Fibroblast of pulmonary artery (primary cell): Measurements from ENCODE around the gene MRAP2.
"Not testable (repeated sequence)": the region's sequence is repeated elsewhere in the genome, so short reads cannot be mapped to it uniquely, and the experiment has no call there.

Experiments
- DNase-seq: peaks from one replicate; pipeline ENCODE4 v3.0.0-alpha.2; 2010; ENCODE audit warnings: low read depth
- H3K4me3 ChIP-seq: replicated peaks from 2 replicates; pipeline ENCODE4 v1.5.1; 2011; ENCODE audit warnings: low read depth, mild to moderate bottlenecking, control low read depth, low read length, moderate library complexity
- CTCF ChIP-seq: IDR thresholded peaks from 2 replicates; pipeline ENCODE4 v1.5.1; 2011; ENCODE audit warnings: mild to moderate bottlenecking, control low read depth, low read length, inconsistent platforms; ENCODE audit errors: missing control alignments

MRAP2 gene

GRCh38 chr6:84103029-84103428, 69.5 kb downstream of the MRAP2 start:
- DNase-seq, result no peak
- TF ChIP-seq CTCF, result no peak
- H3K4me3 ChIP-seq, result no peak overlapping the region

- DNase-seq, result peak; percentile 20
- not testable (repeated sequence) for H3K4me3 ChIP-seq
Observed at GRCh38 chr6:84105215-84105924, 71.8 kb downstream of the MRAP2 start.

- DNase-seq, result no peak
- H3K4me3 ChIP-seq, result no peak overlapping the region
- no peak for TF ChIP-seq CTCF
Observed at GRCh38 chr6:84107495-84107894, 73.9 kb downstream of the MRAP2 start.

- DNase-seq, H3K4me3 ChIP-seq: not testable (repeated sequence)
Observed at GRCh38 chr6:84111351-84111750, 77.8 kb downstream of the MRAP2 start.

GRCh38 chr6:84114933-84115594, 81.5 kb downstream of the MRAP2 start:
- not testable (repeated sequence) for DNase-seq, H3K4me3 ChIP-seq

- DNase-seq, result no peak
- H3K4me3 ChIP-seq, result no peak overlapping the region
- TF ChIP-seq CTCF, result no peak
Observed at GRCh38 chr6:84118191-84118590, 84.6 kb downstream of the MRAP2 start.

GRCh38 chr6:84119277-84119676, 85.7 kb downstream of the MRAP2 start:
- peak; percentile 7 for DNase-seq
- no peak overlapping the region for H3K4me3 ChIP-seq
- peak; percentile 5 for TF ChIP-seq CTCF

- no peak for TF ChIP-seq CTCF
- no peak overlapping the region for H3K4me3 ChIP-seq
- DNase-seq, result no peak
Observed at GRCh38 chr6:84123186-84123585, 89.6 kb downstream of the MRAP2 start.

- not testable (repeated sequence) for H3K4me3 ChIP-seq, DNase-seq
Observed at GRCh38 chr6:84129588-84129987, 96.0 kb downstream of the MRAP2 start.

GRCh38 chr6:84133385-84133784, 99.8 kb downstream of the MRAP2 start:
- DNase-seq, H3K4me3 ChIP-seq: not testable (repeated sequence)
